Transverse colon (tissue), 4 donors: ENCODE measurements around the gene SMPDL3A. TPM values are rescaled to one million over a fixed set of nuclear protein-coding genes. Genes with fewer than 3 reads are reported as not detected.
"Not testable (repeated sequence)": the region's sequence is repeated elsewhere in the genome, so short reads cannot be mapped to it uniquely, and the experiment has no call there.

Experiments
- DNase-seq: peaks from one replicate; pipeline ENCODE4 v3.0.0-alpha.2; 2019
- H3K27ac ChIP-seq, 4 donors: fragments of 200-600 bp; sonication (generic); 2 replicates each; pipeline ENCODE4 v1.5.1; 2016 to 2018; ENCODE audit warnings: inconsistent platforms in 4 of 4
- H3K27me3 ChIP-seq: fragments of 200-600 bp; sonication (generic); 2 replicates; pipeline ENCODE4 v1.5.1; 2017; ENCODE audit warnings: inconsistent platforms
- H3K36me3 ChIP-seq, 4 donors: fragments of 200-600 bp; sonication (generic); 2 replicates each; pipeline ENCODE4 v1.5.1; 2017 to 2019; ENCODE audit warnings: inconsistent platforms in 4 of 4
- H3K4me1 ChIP-seq, 4 donors: fragments of 200-600 bp; sonication (generic); 2 replicates each; pipeline ENCODE4 v1.5.1; 2017 to 2020; ENCODE audit warnings: inconsistent platforms in 4 of 4
- H3K4me3 ChIP-seq, 4 donors: fragments of 200-600 bp; sonication (generic); 1 replicate in 1 of 4; 2 replicates in 3 of 4; pipeline versions ENCODE4 v1.5.1 to v1.6.1; 2017 to 2019; ENCODE audit warnings: inconsistent platforms in 4 of 4
- H3K9me3 ChIP-seq, 2 donors: fragments of 200-600 bp; sonication (generic); 2 replicates each; pipeline ENCODE4 v1.5.1; 2017 to 2019; ENCODE audit warnings: inconsistent platforms in 2 of 2
- EP300 ChIP-seq: sonication (generic); formaldehyde crosslinking; IDR thresholded peaks from one replicate; pipeline ENCODE4 v1.6.1; 2017; ENCODE audit warnings: antibody characterized with exemption, low read depth
- POLR2A ChIP-seq: fragments of 450-650 bp; IDR thresholded peaks from one replicate; pipeline ENCODE4 v1.6.1; 2016; ENCODE audit warnings: antibody characterized with exemption, mild to moderate bottlenecking, moderate library complexity
- POLR2AphosphoS5 ChIP-seq, 3 donors: sonication (generic); formaldehyde crosslinking; IDR thresholded peaks; one replicate each; pipeline ENCODE4 v1.6.1; 2016; ENCODE audit warnings: antibody characterized with exemption in 3 of 3
- WGBS, 2 donors: methylation state at CpG; one replicate each; pipeline ENCODE4 v1.1.5; 2018; ENCODE audit warnings: low coverage in 1 of 2; 5-methylcytosine and 5-hydroxymethylcytosine counted together
- in situ Hi-C, 4 donors: fragments of 200-750 bp; cut with MboI; loops; one replicate each; pipeline versions ENCODE4 v1.15.0 to v1.15.1; 2017; ENCODE audit warnings: low sequenced_read_pairs in 3 of 4, low pct_ligation_motif_present in 1 of 4, low pct_unique_long_range_greater_than_20kb in 1 of 4
- intact Hi-C: fragments of 100-400 bp; cut with DNase I; formaldehyde crosslinking; loops from one replicate; pipeline ENCODE4 v1.15.1; 2023; ENCODE audit warnings: low total_unique reads
- total RNA-seq, 4 donors: library from RNA; depleted of rRNA; stranded (reverse); fragments of >200 nt; gene quantifications; one replicate each; pipeline ENCODE4 v1.1.0, GENCODE V29; 2016
- TF ChIP-seq, protein P1 (sequence below), 5 experiments: fragments of 200-600 bp in 3 of 5; fragments of 450-650 bp in 2 of 5; sonication (generic) in 3 of 5; IDR thresholded peaks; 1 replicate in 2 of 5; 2 replicates in 3 of 5; pipeline ENCODE4 v1.5.1; 2016 to 2017; ENCODE audit warnings: antibody characterized with exemption in 5 of 5, inconsistent platforms in 3 of 5, mild to moderate bottlenecking in 2 of 5, moderate library complexity in 1 of 5

The SMPDL3A gene
- total RNA-seq, 4 donors from 2014 or later: 10.1 to 353 (median 172) TPM

- no peaks in the 10 kb centered on the region for H3K27me3 ChIP-seq
- no peaks in the 10 kb centered on the region for H3K36me3 ChIP-seq
- intact Hi-C loops (no loop called here), in situ Hi-C loops (loop anchor here (10.0 to 25.0 kb wide), 2 partner anchors 88 to 566 kb away; no protein-coding TSS in a partner anchor)
- TF ChIP-seq POLR2AphosphoS5 (IDR thresholded peaks at IDR 0.05) (no peak), POLR2A (no peak)
- DNase-seq: no peak
- no peak overlapping the region for H3K4me3 ChIP-seq
- H3K4me1 ChIP-seq: peaks cover 0 to 7% (median 0%) of the 10 kb centered on the region in 4 donors
- H3K27ac ChIP-seq: no peak overlapping the region
- 88 to 89% methylated on average over 9 of the region's 9 CpGs for WGBS, 2 donors
- no peaks in the 10 kb centered on the region for H3K9me3 ChIP-seq
Measured at GRCh38 chr6:122746688-122747087, 42.4 kb upstream of the SMPDL3A start.

DNA sequence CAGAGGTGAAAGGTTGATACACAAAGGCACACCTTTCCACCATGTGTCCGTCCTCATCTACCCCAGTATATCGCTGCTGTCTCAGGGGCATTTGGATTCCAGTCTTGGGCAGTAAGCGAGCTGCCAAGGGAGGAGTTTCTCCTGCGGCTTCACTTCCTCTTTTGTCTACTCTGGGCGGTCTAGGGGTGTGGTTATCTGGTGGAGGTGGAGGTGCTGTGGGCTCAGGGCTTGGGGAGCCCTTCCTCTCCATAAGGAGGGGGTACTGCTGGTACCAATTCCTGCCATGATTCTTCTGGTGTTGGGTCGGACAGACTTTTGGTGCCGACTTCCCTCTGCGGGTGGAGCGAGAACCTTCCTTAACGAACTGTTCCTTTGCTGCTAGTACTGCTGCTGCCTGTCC, 41.5 kb upstream of the SMPDL3A start:
- WGBS, 2 donors: 81 to 87% methylated on average over 3 to 10 of the region's 10 CpGs
- Histone ChIP-seq H3K27me3 (no peaks in the 10 kb centered on the region), H3K9me3 (no peaks in the 10 kb centered on the region), H3K4me1 (peaks cover 0 to 7% (median 0%) of the 10 kb centered on the region in 4 donors), H3K36me3 (no peaks in the 10 kb centered on the region), H3K4me3 (no peak overlapping the region), H3K27ac (no peak overlapping the region)
- no peak for DNase-seq
- in situ Hi-C loops (loop anchor here (10.0 to 25.0 kb wide), 2 partner anchors 87 to 565 kb away; no protein-coding TSS in a partner anchor), intact Hi-C loops (no loop called here)
- TF ChIP-seq POLR2A (no peak), POLR2AphosphoS5 (IDR thresholded peaks at IDR 0.05) (no peak), EP300 (no peak)
- TF ChIP-seq, protein P1, sequence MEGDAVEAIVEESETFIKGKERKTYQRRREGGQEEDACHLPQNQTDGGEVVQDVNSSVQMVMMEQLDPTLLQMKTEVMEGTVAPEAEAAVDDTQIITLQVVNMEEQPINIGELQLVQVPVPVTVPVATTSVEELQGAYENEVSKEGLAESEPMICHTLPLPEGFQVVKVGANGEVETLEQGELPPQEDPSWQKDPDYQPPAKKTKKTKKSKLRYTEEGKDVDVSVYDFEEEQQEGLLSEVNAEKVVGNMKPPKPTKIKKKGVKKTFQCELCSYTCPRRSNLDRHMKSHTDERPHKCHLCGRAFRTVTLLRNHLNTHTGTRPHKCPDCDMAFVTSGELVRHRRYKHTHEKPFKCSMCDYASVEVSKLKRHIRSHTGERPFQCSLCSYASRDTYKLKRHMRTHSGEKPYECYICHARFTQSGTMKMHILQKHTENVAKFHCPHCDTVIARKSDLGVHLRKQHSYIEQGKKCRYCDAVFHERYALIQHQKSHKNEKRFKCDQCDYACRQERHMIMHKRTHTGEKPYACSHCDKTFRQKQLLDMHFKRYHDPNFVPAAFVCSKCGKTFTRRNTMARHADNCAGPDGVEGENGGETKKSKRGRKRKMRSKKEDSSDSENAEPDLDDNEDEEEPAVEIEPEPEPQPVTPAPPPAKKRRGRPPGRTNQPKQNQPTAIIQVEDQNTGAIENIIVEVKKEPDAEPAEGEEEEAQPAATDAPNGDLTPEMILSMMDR (IDR thresholded peaks at IDR 0.05): no peak

DNA sequence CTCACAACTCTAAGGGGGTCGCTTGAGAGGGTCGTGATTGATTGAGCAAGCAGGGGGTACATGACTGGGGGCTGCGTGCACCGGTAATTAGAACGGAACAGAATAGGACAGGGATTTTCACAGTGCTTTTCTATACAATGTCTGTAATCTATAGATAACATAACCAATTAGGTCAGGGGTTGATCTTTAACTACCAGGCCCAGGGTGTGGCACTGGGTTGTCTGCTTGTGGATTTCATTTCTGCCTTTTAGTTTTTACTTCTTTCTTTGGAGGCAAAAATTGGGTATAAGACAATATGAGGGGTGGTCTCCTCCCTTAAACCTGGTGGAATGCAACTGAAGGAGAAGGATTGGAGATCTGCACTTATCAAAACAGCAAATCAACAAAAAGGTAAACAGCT, 40.1 kb upstream of the SMPDL3A start:
- H3K36me3 ChIP-seq, intact Hi-C loops, H3K4me1 ChIP-seq, DNase-seq, H3K27ac ChIP-seq, H3K9me3 ChIP-seq, H3K27me3 ChIP-seq, H3K4me3 ChIP-seq: not testable (repeated sequence)
- in situ Hi-C loops: loop anchor here (10.0 to 25.0 kb wide), 2 partner anchors 86 to 563 kb away; no protein-coding TSS in a partner anchor
- WGBS, 2 donors: 32 to 70% methylated on average over 3 to 5 of the region's 5 CpGs

- Histone ChIP-seq H3K4me1 (peaks cover 0 to 7% (median 2%) of the 10 kb centered on the region in 4 donors), H3K9me3 (no peaks in the 10 kb centered on the region), H3K36me3 (no peaks in the 10 kb centered on the region), H3K4me3 (no peak overlapping the region), H3K27me3 (no peaks in the 10 kb centered on the region), H3K27ac (no peak overlapping the region)
- DNase-seq: no peak
- WGBS, 2 donors: 86 to 87% methylated on average over 4 of the region's 4 CpGs
- intact Hi-C loops: no loop called here
- in situ Hi-C loops: loop anchor here (10.0 to 25.0 kb wide), 2 partner anchors 85 to 563 kb away; no protein-coding TSS in a partner anchor
- TF ChIP-seq POLR2AphosphoS5 (IDR thresholded peaks at IDR 0.05): no peak
- TF ChIP-seq, protein P1 (IDR thresholded peaks at IDR 0.05): no peak
Measured at GRCh38 chr6:122749451-122750050, 39.5 kb upstream of the SMPDL3A start.

GRCh38 chr6:122751326-122751725, 37.7 kb upstream of the SMPDL3A start:
- WGBS, 2 donors: 63 to 75% methylated on average over 2 to 3 of the region's 3 CpGs
- Histone ChIP-seq H3K36me3 (no peaks in the 10 kb centered on the region), H3K4me1 (peaks cover 0 to 7% (median 2%) of the 10 kb centered on the region in 4 donors), H3K27me3 (no peaks in the 10 kb centered on the region), H3K27ac (no peak overlapping the region), H3K9me3 (no peaks in the 10 kb centered on the region), H3K4me3 (no peak overlapping the region)
- TF ChIP-seq EP300: no peak
- TF ChIP-seq POLR2A: no peak
- TF ChIP-seq POLR2AphosphoS5 (IDR thresholded peaks at IDR 0.05): no peak
- TF ChIP-seq, protein P1 (IDR thresholded peaks at IDR 0.05): no peak
- in situ Hi-C loops (no loop called here), intact Hi-C loops (no loop called here)
- DNase-seq: no peak
